ENCODE results near the gene NPR1.
A peak's percentile ranks its signal among the peaks of the same experiment; 100 is the strongest.
"Not testable (repeated sequence)": the region's sequence is repeated elsewhere in the genome, so short reads cannot be mapped to it uniquely, and the experiment has no call there.

NPR1 gene

DNA sequence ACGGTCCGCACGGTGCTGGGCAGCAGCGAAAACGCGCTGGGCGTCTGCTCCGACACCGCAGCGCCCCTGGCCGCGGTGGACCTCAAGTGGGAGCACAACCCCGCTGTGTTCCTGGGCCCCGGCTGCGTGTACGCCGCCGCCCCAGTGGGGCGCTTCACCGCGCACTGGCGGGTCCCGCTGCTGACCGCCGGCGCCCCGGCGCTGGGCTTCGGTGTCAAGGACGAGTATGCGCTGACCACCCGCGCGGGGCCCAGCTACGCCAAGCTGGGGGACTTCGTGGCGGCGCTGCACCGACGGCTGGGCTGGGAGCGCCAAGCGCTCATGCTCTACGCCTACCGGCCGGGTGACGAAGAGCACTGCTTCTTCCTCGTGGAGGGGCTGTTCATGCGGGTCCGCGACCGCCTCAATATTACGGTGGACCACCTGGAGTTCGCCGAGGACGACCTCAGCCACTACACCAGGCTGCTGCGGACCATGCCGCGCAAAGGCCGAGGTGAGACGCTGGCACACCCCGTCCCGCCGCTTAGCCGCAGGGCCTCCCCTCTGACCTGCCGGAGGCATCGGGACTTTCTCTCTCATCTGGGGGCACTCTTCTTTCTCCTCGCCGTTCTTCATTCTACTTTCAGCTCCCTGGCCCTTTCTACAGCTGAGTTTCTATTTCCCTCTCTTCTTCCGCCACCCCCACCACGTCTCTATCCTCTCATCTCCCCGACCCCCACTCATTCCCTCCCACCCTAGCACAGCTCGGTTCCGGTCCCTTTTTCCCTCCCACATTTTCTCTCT lies 1.0 kb downstream of the NPR1 start:
- DNase-seq, result no peak

DNA sequence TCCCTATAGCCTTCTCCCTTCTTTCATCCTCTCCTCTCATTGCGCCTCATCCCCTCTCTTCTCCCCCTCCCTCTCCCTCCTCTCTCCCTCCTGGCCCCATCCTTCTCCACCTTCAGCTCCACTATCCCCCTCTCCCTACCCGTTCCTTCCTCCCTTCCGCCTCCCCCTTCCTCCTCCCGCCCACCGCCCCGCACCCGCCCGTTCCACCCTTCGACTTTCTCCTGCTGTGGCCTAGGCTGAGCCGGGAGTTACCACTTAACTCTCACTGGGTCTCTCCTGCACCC lies 1.6 kb downstream of the NPR1 start:
- DNase-seq, result no peak

DNA sequence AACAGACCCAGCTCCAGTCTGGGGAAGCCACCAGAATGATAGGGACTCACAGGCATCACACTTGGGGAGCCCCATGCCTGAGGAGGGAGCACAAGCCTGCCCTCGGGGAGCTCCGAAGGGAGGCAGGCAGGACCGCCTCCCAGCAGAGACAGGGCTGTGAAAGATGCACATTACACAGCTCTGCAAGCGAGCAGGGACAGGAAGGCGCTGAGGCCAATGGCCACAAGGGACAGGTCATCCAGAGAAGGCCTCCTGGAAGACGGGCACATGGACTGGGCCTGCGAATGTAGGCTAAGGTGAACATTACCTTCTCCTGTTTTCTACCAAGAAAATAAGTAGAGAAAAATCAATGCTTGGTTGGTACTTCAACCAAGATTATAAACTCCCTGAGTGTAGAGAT lies 4.2 kb downstream of the NPR1 start:
- DNase-seq, result no peak

DNA sequence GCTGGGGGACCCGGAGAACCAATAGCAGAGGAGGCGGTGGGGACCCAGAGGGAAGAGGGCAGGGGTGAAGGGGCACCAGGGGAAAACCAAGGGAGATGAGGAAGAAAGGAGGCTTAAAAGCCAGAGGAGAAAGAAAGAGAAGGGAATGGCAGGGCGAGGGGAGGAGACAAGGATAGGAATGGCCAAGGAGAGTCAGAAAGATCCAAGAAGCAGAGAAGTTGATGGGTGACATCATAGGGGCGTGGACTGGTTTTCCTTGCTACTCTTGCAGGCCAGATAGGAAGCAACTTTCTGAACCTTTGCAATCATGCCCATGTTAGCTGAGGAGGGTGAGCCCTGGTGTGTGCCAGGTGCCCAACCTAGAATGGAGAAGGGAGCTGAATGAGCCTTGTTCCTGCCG lies 5.4 kb downstream of the NPR1 start:
- DNase-seq, result no peak

DNA sequence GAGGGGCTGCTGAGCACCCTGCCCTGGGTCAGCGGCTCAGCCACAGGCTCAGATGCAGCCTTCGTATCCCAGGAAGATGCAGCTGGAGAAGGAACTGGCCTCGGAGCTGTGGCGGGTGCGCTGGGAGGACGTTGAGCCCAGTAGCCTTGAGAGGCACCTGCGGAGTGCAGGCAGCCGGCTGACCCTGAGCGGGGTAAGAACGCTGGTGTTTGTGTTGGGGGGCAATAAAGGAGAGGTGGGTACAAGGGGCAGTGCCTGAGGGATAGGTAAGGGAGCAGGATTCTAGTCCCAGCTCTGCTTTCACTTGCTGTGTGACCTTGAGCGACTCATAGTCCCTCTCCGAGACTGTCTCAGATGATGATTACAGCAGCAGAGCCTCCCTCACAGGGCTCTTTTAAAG lies 6.4 kb downstream of the NPR1 start:
- no peak for DNase-seq

DNA sequence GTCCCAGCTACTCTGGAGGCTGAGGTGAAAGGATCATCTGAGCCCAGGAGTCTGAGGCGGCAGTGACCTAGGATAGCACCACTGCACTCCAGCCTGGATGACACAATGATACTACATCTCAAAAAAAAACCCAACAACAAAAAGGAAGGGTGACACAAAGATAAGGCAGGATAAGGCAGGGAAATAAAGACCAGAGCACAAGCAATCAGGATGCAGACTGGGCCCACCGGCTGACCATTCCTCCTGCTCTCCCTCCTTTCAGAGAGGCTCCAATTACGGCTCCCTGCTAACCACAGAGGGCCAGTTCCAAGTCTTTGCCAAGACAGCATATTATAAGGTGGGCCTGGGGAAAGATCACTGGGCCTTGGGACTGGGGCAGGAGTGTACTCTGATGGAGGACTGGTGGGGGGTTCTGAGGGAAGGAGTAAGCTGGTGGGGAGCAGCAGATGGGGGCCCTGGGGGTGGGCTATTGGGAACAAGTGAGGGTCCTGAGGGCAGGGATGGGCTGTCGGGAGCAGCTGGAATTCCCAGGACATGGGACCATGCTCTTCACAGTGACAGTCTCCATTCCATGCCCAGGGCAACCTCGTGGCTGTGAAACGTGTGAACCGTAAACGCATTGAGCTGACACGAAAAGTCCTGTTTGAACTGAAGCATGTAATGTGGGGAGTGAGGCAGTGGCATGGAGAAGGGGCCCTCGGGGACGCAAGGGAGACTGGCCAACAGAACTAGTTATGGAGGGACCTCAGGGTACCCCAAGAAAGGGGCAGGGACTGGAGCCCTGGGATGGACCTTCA lies 7.3 kb downstream of the NPR1 start:
- DNase-seq, result no peak

DNA sequence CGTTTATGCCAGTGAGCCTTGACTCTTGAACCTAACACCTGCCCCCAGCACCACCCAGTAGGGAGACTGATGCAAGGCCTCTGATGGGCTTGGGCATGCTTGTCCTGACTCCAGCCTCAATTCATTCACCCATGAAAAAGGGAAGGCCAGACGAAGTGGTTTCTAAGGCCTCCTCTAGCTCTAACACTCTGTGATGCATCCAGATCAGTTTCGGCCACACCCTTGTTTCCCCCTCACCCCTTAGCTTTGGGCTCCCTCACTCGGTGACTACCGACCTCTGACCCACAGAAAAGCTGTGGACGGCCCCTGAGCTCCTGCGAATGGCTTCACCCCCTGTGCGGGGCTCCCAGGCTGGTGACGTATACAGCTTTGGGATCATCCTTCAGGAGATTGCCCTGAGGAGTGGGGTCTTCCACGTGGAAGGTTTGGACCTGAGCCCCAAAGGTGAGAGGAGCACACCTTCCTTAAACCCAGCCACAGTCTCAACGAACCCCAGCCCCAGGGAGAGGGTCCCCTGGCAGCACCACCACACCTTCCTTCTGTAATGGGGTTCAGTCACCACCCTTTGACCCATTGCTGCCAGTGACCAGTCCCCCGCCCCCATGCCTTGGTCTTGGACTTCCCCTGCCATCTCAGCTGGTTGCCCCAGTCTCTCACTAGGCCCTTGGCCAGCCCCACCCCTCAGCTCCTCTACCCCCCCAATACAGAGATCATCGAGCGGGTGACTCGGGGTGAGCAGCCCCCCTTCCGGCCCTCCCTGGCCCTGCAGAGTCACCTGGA lies 9.0 kb downstream of the NPR1 start:
- DNase-seq, result no peak

DNA sequence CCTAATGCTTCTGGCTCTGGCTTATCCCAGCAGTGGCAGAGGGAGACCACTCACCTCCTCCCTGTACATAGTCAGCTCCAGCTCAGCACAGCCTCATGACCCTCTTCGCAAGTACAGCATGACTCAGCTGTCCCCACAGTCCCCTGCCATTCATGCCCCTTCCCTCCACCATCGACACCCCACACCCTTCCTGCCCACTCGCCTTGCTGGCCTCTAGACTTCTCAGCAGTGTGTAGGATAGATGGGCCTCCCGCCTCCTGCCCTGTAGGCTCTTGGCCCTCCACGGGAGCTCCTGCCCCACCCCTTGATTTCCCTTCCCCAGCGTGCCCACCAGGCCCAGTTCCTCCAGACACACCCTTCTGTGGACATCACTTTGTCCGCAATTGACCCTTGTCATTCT lies 9.8 kb downstream of the NPR1 start:
- DNase-seq, result no peak

DNA sequence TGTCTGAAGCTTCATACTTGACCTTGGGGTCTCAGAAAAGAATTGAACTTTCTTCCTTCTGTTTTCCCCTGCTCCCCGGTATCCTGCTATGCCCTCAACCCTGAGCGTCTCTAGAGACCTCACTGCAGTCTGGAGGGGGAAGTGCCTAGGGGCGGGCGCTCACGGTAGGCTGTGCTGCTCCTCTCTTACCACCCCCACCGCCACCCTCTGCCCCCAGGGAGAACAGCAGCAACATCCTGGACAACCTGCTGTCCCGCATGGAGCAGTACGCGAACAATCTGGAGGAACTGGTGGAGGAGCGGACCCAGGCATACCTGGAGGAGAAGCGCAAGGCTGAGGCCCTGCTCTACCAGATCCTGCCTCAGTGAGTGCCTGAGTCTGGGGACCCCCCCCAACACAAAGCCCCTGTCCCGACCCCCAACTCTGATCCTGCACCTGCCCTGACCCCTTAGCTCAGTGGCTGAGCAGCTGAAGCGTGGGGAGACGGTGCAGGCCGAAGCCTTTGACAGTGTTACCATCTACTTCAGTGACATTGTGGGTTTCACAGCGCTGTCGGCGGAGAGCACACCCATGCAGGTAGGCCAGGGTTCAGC lies 10.3 kb downstream of the NPR1 start:
- no peak for DNase-seq

DNA sequence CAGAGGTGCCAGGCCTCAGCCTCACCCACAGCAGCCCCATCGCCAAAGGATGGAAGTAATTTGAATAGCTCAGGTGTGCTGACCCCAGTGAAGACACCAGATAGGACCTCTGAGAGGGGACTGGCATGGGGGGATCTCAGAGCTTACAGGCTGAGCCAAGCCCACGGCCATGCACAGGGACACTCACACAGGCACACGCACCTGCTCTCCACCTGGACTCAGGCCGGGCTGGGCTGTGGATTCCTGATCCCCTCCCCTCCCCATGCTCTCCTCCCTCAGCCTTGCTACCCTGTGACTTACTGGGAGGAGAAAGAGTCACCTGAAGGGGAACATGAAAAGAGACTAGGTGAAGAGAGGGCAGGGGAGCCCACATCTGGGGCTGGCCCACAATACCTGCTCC lies 15.0 kb downstream of the NPR1 start:
- DNase-seq, result no peak

DNA sequence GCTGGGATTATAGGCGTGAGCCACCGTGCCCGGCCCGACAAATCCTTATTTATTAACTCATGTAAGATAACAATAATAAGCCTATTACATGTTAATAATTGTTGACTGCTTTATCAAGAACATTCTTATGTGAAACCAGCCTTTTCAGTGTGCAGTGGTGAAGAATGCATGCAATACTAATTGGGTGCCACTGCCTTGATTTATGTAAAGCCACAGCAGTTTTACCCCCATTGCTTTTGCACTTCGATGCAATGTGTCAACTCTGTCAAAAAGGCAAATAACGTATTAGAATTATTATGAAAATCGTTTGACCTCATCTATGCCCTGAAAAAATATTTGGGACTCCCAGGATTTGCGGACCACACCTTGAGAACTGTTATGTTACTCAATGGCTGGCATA lies 18.3 kb downstream of the NPR1 start:
- DNase-seq, result no peak

DNA sequence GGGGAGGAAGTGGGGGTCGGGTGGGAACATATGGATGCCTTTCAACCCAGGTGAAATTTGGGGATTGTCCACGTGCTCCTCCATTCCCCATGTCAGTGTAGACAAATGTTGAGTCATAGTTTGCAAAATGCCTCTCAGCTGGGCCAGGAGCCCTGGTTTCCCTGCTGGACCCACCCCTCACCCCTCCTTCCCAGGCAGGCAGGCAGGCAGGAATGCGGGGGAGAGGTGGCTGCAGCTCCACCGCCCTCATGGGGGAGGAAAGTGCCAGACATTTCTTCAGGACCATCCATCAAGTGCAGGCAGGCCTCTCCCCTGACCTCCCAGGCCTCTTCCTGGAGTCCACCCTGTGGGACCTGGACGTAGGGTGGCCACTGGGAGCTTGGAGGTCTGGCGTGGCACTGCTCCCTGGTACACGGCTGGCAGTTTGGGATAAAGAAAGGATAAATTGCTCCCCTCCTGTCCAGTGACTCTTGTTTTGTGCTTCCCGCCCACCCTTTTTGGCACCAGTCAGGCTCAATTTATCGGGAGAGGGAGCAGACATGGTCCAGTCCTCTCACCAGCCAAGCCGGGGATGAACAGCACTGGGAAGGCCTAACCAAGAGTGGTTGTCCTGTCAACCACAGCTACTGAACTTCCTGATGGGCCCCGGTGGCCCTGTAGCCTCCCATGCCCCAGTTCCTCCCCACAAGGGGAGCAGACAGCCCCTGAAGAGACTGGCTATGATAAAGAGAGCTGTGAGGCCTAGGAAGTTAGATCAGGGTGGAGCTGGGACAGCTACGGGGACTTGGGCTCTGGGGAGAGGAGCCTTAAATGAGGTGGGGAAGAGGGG lies 18.9 kb downstream of the NPR1 start:
- DNase-seq, result no peak

DNA sequence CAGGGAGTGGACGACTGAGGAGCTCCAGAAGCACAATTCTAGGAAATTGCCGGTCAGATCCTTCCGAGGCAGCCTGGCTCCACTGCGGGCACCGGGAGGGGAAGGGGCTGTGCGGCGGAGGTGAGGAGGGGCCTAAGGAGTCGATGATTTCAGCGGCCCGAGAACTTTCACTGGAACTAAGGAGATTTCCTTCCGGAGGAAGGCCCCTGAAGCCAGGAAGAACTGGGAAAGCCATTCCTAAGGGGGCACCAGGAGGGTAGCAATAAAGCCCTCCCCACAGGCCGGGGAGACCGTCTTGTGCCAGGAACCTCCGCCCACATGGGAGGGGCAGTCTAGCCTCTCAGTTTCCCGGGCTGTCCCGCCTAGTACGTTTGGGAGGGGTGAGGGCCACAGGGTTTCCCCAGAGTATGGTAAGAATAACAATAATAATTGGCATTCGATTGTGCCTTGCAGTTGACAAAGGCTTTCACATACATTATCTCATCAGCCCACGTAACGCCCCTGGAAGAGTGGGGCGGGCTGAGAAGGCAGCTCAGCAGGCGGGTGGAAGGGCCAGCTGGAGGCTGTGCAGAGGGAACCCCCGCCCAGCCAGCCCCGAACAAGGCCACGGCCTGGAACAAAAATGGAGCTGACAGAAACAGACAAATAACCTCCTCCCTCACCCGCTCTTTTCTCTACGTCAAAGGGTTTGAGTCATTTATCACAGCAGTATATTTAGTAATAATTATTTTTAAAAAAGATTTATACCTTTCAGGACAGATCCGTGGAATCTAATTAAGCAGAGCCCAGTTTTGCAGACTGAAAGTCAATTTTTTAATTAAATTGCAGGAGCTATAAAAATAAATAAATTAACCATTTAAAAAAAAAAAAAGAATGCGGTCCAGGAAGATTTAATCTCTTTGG lies 19.8 kb downstream of the NPR1 start:
- peak in 5 of 51 donors; percentile 3 to 39 (median 14) for DNase-seq

DNA sequence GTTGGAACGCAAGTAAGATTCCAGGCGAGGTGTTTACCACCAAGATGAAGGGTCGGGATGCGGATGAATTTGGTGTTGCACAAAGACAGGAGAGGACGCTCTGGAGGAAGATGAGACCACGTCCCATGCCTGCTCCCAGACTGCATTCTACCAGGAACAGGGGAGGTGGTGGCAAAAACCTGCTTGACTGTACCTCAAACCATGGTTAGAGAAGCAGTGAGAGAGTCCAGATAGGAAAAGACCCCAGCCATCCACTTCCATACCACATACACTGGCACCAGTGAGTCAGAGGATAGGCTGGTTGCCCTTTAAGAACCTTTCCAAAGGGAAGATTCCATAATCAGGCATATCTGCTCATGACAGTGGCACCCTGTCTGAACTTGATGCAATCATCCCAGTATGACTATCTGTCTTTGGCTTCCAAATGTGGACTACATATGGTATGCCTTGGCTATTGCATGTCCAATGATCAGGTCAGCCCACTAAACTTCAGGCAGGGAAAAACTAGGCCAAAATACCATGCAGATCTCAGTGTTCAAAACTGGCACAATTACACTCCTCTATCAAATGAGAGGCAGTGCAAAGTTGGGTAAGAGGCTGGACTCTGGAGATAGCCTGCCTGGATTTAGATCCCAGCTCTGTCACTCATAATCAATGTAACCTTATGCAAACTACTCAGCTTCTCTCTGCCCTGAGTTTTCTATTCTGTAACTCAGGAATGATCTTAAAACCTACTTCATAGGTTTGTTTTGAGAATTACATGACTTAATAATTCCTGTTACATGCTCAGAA lies 20.6 kb downstream of the NPR1 start:
- DNase-seq, result no peak

DNA sequence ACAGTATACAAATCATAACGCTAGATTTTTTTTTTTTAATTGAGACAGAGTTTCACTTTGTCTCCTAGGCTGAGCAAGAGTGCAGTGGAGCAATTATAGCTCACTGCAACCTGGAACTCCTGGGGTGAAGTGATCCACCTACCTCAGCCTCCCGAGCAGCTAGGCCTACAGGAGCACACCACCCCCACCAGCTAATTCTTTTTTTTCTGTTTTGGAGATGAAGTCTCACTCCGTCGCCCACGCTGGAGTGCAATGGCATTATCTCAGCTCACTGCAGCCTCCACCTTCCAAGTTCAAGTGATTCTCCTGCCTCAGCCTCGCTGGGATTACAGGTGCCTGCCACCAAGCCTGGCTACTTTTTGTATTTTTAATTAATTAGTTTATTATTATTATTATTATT lies 21.3 kb downstream of the NPR1 start:
- no peak for DNase-seq

DNA sequence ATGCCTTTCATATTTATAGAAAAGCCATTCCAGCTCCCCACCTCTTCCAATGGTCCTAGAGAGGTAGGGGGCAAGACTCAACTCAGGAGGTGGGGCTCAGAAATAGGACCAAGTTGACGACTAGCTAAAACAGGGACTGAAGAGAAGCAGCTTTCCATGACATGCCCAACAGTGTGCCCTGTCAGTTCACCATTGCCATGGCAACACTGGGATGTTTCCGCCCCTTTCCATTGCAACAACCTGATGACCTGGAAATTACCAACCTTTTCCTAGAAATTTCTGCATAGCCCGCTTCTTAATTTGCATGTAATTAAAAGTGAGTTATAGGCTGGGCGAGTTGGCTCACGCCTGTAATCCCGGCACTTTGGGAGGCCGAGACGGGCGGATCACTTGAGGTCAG lies 27.0 kb downstream of the NPR1 start:
- DNase-seq, result no peak

DNA sequence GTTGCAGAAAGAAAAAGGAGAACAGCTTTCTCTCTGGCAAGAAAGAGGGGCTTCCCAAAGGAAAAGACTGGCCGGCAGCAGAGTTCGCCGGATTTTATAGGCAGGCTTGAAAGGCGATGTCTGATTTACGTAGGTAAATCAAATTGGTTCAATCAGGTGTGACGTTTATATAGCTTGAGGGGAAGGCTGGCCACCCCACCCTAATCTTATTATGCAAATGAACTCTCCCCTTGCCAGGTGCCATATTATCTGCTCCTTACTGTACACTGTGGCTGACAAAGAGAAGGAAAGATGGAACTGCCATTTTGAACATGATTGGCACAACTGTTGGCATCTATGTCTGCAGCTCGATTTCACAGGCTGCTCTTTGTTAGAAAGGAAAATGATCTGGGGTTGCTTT lies 32.5 kb downstream of the NPR1 start:
- no peak for DNase-seq

DNA sequence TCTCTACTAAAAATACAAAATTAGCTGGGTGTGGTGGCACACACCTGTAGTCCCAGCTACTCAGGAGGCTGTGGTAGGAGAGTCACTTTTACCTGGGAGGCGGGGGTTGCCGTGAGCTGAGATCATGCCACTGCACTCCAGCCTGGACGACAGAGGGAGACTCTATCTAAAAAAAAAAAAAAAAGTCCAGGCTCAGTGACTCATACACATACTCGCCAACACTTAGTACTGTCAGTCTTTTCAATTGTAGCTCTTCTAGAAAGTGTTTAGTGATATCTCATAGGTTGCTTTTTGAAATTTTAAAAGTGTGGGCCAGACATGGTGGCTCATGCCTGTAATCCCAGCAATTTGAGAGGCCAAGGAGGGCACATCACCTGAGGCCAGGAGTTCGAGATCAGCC lies 37.7 kb downstream of the NPR1 start:
- not testable (repeated sequence) for DNase-seq

DNA sequence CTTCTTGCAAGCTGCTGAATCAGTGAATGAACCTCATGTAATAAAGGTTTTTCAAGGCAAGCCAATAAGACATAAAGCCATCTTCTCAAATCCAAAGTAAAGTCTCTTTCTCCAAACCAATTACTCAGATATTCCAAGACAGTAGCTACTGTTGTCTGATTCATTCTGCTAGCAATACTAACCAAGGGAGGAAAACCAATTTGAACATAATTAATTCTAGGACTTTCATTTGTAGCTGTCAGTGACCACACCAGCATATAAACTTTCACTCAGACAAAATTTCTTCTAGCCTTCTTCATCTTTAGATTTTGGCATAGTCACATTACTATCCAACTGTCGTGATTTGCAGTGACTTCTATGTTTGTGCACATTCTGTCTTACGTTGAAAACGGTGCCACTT lies 38.8 kb downstream of the NPR1 start:
- DNase-seq, result no peak

All from hypothalamus (tissue), 51 donors.